B cell (primary cell): ENCODE data around the gene MEG3.

Source experiments
- EZH2 ChIP-seq: IDR thresholded peaks from 2 replicates; pipeline ENCODE4 v1.6.1; 2012; ENCODE audit warnings: borderline replicate concordance, low read depth, mild to moderate bottlenecking, moderate library complexity, low read length; ENCODE audit not compliant: insufficient read depth, poor library complexity, severe bottlenecking
- TF ChIP-seq, protein P1 (sequence below): fragments of 200-600 bp; IDR thresholded peaks from one replicate; pipeline ENCODE4 v1.8.0; 2022; ENCODE audit warnings: antibody characterized with exemption, mild to moderate bottlenecking

DNA sequence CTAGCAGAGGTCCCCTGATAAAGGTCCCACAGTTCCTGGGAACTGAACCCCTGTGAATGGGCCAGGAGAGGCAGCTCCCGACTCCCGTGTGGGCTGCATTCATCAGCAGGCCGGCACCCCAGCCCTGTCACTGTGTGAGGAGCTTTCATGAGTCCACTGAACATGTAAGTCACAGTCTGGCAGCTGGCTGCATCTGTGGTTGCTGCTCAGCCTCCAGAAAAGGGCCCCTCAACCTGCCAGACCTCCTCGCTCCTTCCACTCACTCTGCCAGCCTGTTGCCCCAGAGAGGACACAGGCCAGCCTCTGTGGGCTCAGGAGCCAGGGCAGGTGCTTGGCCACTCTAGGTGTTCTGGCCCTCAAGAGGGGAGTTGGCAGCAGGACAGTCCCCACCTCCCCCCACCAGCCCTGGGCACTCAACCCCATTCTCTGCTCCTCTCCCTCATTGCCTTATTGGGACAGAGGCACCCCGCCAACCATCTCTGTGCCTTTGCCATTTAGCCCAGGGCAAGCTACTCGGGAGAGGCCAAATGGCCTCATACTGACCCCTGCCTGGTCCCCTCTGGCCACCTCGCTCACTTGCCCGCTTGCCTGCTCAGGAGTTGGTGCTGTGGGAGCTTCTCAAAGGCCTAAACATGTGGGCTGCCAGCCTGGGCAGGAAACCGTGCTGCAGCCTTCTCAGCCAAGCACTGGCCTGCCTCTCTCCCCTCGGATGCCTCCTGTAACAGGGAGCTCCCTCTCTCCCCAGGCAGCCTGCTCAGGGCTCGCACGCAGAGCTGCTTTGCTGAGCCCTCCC is 75.7 kb downstream of the MEG3 start:
- TF ChIP-seq, protein P1, sequence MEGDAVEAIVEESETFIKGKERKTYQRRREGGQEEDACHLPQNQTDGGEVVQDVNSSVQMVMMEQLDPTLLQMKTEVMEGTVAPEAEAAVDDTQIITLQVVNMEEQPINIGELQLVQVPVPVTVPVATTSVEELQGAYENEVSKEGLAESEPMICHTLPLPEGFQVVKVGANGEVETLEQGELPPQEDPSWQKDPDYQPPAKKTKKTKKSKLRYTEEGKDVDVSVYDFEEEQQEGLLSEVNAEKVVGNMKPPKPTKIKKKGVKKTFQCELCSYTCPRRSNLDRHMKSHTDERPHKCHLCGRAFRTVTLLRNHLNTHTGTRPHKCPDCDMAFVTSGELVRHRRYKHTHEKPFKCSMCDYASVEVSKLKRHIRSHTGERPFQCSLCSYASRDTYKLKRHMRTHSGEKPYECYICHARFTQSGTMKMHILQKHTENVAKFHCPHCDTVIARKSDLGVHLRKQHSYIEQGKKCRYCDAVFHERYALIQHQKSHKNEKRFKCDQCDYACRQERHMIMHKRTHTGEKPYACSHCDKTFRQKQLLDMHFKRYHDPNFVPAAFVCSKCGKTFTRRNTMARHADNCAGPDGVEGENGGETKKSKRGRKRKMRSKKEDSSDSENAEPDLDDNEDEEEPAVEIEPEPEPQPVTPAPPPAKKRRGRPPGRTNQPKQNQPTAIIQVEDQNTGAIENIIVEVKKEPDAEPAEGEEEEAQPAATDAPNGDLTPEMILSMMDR, result no peak
- TF ChIP-seq EZH2, result no peak
